Measurements from ENCODE around the gene NDUFC1.
A peak's percentile ranks its signal among the peaks of the same experiment; 100 is the strongest.

NDUFC1 gene

GRCh38 chr4:139319571-139319970 is 17.3 kb upstream of the NDUFC1 start:
- no peak for TF ChIP-seq CTCF (IDR thresholded peaks at IDR 0.05)
- TF ChIP-seq ZFX (IDR thresholded peaks at IDR 0.05; ENCODE audit: borderline replicate concordance): no peak
- no peak overlapping the region for H3K27ac ChIP-seq

GRCh38 chr4:139317635-139318034 is 15.4 kb upstream of the NDUFC1 start:
- no peak overlapping the region for H3K27ac ChIP-seq
- TF ChIP-seq ZFX (IDR thresholded peaks at IDR 0.05; ENCODE audit: borderline replicate concordance): no peak
- TF ChIP-seq CTCF (IDR thresholded peaks at IDR 0.05): no peak

- TF ChIP-seq ZFX (IDR thresholded peaks at IDR 0.05; ENCODE audit: borderline replicate concordance) (no peak), CTCF (IDR thresholded peaks at IDR 0.05) (no peak)
These were observed 14.5 kb upstream of the NDUFC1 start for GRCh38 chr4:139316733-139317132.

GRCh38 chr4:139315221-139315675 is 13.0 kb upstream of the NDUFC1 start:
- no peak overlapping the region for H3K27ac ChIP-seq
- TF ChIP-seq ZFX (IDR thresholded peaks at IDR 0.05; ENCODE audit: borderline replicate concordance) (no peak), CTCF (IDR thresholded peaks at IDR 0.05) (no peak)

More at GRCh38 chr4:139316733-139317132, 14.5 kb upstream of the NDUFC1 start:
- no peak overlapping the region for H3K27ac ChIP-seq

GRCh38 chr4:139314047-139314800 is 11.9 kb upstream of the NDUFC1 start:
- TF ChIP-seq CTCF (IDR thresholded peaks at IDR 0.05) (no peak), ZFX (IDR thresholded peaks at IDR 0.05; ENCODE audit: borderline replicate concordance) (no peak)
- 0 out of 2 replicates have a peak overlapping the region, but pooled peaks have one; percentile 5 for H3K27ac ChIP-seq

- H3K27ac ChIP-seq: 0 out of 2 replicates have a peak overlapping the region, but pooled peaks have one; percentile 25
These were observed 11.1 kb upstream of the NDUFC1 start for GRCh38 chr4:139313414-139313813.

- 0 out of 2 replicates have a peak overlapping the region, but pooled peaks have one; percentile 25 for H3K27ac ChIP-seq
- TF ChIP-seq CTCF (IDR thresholded peaks at IDR 0.05): no peak
- no peak for TF ChIP-seq ZFX (IDR thresholded peaks at IDR 0.05; ENCODE audit: borderline replicate concordance)
These were observed 10.5 kb upstream of the NDUFC1 start for GRCh38 chr4:139312552-139313332.
